Endothelial cell of umbilical vein (primary cell): Measurements from ENCODE around the gene TFF1. TPM values are rescaled to one million over a fixed set of nuclear protein-coding genes. Genes with fewer than 3 reads are reported as not detected.

ENCODE experiments used
- BruUV-seq: library from RNA; stranded (reverse); fragments of 400-500 nt; replicated peaks from 2 replicates; lab custom pipeline; 2021; lab: Mats Ljungman, UMichigan
- CTCF ChIA-PET: fragments of 300-600, 350-600 bp; sonication (Branson Sonifier 250); formaldehyde crosslinking; loops from one replicate; lab custom pipeline; 2021; ENCODE audit warnings: antibody characterized with exemption, inconsistent platforms; lab: Charles Lee
- POLR2A ChIA-PET: fragments of 300-600, 350-600 bp; sonication (Branson Sonifier 250); formaldehyde crosslinking; loops from one replicate; lab custom pipeline; 2021; ENCODE audit warnings: antibody characterized with exemption, inconsistent platforms; lab: Charles Lee
- DNase-seq: peaks from one replicate; pipeline ENCODE4 v3.0.0-alpha.2; 2011; ENCODE audit warnings: low read depth, low spot score
- FAIRE-seq: peaks from 2 replicates; lab custom pipeline; 2011; peaks lifted over from hg19 to GRCh38; lab: Jason Lieb, UNC
- H2AFZ ChIP-seq: 2 replicates; pipeline ENCODE4 v1.6.0; 2012; ENCODE audit warnings: low read depth, low read length, control low read depth, inconsistent platforms
- H3K27ac ChIP-seq: 2 replicates; pipeline ENCODE4 v1.5.1; 2011; ENCODE audit warnings: low read depth, mild to moderate bottlenecking, control low read depth, low read length, moderate library complexity; ENCODE audit not compliant: insufficient read depth
- H3K27me3 ChIP-seq, 2 experiments: 2 replicates each; pipeline versions ENCODE4 v1.6.0 to v1.6.1; 2011; ENCODE audit warnings: low read length in 2 of 2, mixed read lengths in 1 of 2; ENCODE audit not compliant: control insufficient read depth in 2 of 2, insufficient read depth in 2 of 2
- H3K36me3 ChIP-seq, 2 experiments: 2 replicates in 1 of 2; 3 replicates in 1 of 2; pipeline ENCODE4 v1.5.1; 2011; ENCODE audit warnings: low read length in 2 of 2, mild to moderate bottlenecking in 1 of 2, moderate library complexity in 1 of 2; ENCODE audit not compliant: control insufficient read depth in 2 of 2, insufficient read depth in 2 of 2; ENCODE audit errors: extremely low read depth in 1 of 2
- H3K4me1 ChIP-seq: 3 replicates; pipeline ENCODE4 v1.5.1; 2011; ENCODE audit warnings: mild to moderate bottlenecking, low read length; ENCODE audit not compliant: control insufficient read depth, insufficient read depth; ENCODE audit errors: extremely low read depth
- H3K4me2 ChIP-seq: 2 replicates; pipeline ENCODE4 v1.6.1; 2011; ENCODE audit warnings: low read length, control low read depth, mixed read lengths; ENCODE audit not compliant: insufficient read depth
- H3K4me3 ChIP-seq, 3 experiments: fragments of 200-600 bp in 1 of 3; sonication (generic), shearing (Covaris generic) in 1 of 3; replicated peaks in 1 of 3; 2 replicates each; pipeline ENCODE4 v1.5.1; 2011 to 2016; ENCODE audit warnings: control low read depth in 3 of 3, low read length in 3 of 3, mild to moderate bottlenecking in 2 of 3, inconsistent platforms in 1 of 3, low read depth in 1 of 3, moderate library complexity in 1 of 3; ENCODE audit not compliant: insufficient read depth in 1 of 3
- H3K79me2 ChIP-seq: 2 replicates; pipeline ENCODE4 v1.6.0; 2012; ENCODE audit warnings: low read length, inconsistent platforms; ENCODE audit not compliant: control insufficient read depth, insufficient read depth
- H3K9ac ChIP-seq: replicated peaks from 2 replicates; pipeline ENCODE3; 2011; ENCODE audit warnings: low read length, control low read depth; ENCODE audit not compliant: insufficient read depth; ENCODE audit errors: extremely low read depth
- H3K9me1 ChIP-seq: replicated peaks from 3 replicates; pipeline ENCODE4 v1.6.0; 2011; ENCODE audit warnings: mild to moderate bottlenecking, low read length; ENCODE audit not compliant: control insufficient read depth, insufficient read depth; ENCODE audit errors: extremely low read depth
- H3K9me3 ChIP-seq: replicated peaks from 2 replicates; pipeline ENCODE4 v1.5.1; 2012; ENCODE audit warnings: low read length, inconsistent platforms; ENCODE audit not compliant: control insufficient read depth, insufficient read depth
- H4K20me1 ChIP-seq: replicated peaks from 2 replicates; pipeline ENCODE3; 2011; ENCODE audit warnings: mild to moderate bottlenecking, low read length; ENCODE audit not compliant: control insufficient read depth, insufficient read depth; ENCODE audit errors: extremely low read depth
- CTCF ChIP-seq, 2 donors: IDR thresholded peaks; 1 replicate in 1 of 2; 2 replicates in 1 of 2; pipeline ENCODE4 v1.5.1; 2011; ENCODE audit warnings: low read length in 2 of 2, mild to moderate bottlenecking in 2 of 2, moderate library complexity in 2 of 2, control low read depth in 1 of 2, inconsistent platforms in 1 of 2, low read depth in 1 of 2; ENCODE audit not compliant: insufficient read depth in 1 of 2; ENCODE audit errors: extremely low read depth in 1 of 2
- EZH2 ChIP-seq: IDR thresholded peaks from 2 replicates; pipeline ENCODE4 v1.6.1; 2012; ENCODE audit warnings: borderline replicate concordance, low read depth, mild to moderate bottlenecking, moderate library complexity, low read length, inconsistent platforms; ENCODE audit not compliant: severe bottlenecking
- FOS ChIP-seq: IDR thresholded peaks from 2 replicates; pipeline ENCODE4 v1.6.1; 2011; ENCODE audit warnings: mild to moderate bottlenecking, low read length, moderate library complexity, borderline replicate concordance; ENCODE audit not compliant: insufficient read depth
- GATA2 ChIP-seq: IDR thresholded peaks from 2 replicates; pipeline ENCODE4 v1.7.0; 2011; ENCODE audit warnings: low read depth, mild to moderate bottlenecking, moderate library complexity, mixed read lengths, low read length; ENCODE audit not compliant: insufficient read length, insufficient read depth
- JUN ChIP-seq: IDR thresholded peaks from 2 replicates; pipeline ENCODE4 v1.6.1; 2011; ENCODE audit warnings: borderline replicate concordance, low read depth; ENCODE audit not compliant: insufficient read length, insufficient read depth
- MAX ChIP-seq: IDR thresholded peaks from 2 replicates; pipeline ENCODE4 v1.6.1; 2011; ENCODE audit not compliant: insufficient read depth, insufficient read length
- MYC ChIP-seq: IDR thresholded peaks from one replicate; pipeline ENCODE4 v1.6.1; 2011; ENCODE audit warnings: mild to moderate bottlenecking, low read depth, low read length
- POLR2A ChIP-seq: IDR thresholded peaks from 2 replicates; pipeline ENCODE4 v1.6.1; 2012; ENCODE audit warnings: low read depth, mild to moderate bottlenecking, control low read depth, low read length
- POLR2AphosphoS5 ChIP-seq: IDR thresholded peaks from 2 replicates; pipeline ENCODE4 v1.6.1; 2012; ENCODE audit warnings: low read depth, mild to moderate bottlenecking, control low read depth, low read length, moderate library complexity; ENCODE audit not compliant: insufficient read depth
- dilution Hi-C: fragments of 300-500 bp; cut with MboI; formaldehyde crosslinking; loops from one replicate; pipeline ENCODE4 v1.15.0; 2019; ENCODE audit warnings: low sequenced_read_pairs; ENCODE audit not compliant: extremely low pct_ligation_motif_present
- intact Hi-C: fragments of 100-400 bp; cut with micrococcal nuclease; formaldehyde crosslinking; loops from one replicate; pipeline ENCODE4 v1.10.0; 2022
- polyA plus RNA-seq, 4 experiments: library from polyadenylated mRNA; depleted of rRNA in 3 of 4; stranded (reverse) in 3 of 4; unstranded in 1 of 4; fragments of >200 nt; gene quantifications; 2 replicates each; pipeline versions ENCODE4 v1.2.1 to v1.2.3, GENCODE V29; 2011 to 2012; ENCODE audit warnings: missing spikeins in 1 of 4
- total RNA-seq: library from RNA; stranded (reverse); gene quantifications from 2 replicates; pipeline ENCODE4 v1.2.3, GENCODE V29; 2021

The TFF1 gene
- total and polyA plus RNA-seq, 2 donors (not counting 3 experiments of a cell fraction or from before 2014, with no cell fraction given), result not detected

- Histone ChIP-seq H3K79me2 (no peaks in the 10 kb centered on the region), H3K27me3 (peaks cover 2 to 7% of the 10 kb centered on the region in 2 experiments), H3K4me2 (no peak overlapping the region), H3K9ac (no peak overlapping the region), H4K20me1 (no peaks in the 10 kb centered on the region), H2AFZ (no peak overlapping the region), H3K27ac (no peak overlapping the region), H3K4me1 (no peaks in the 10 kb centered on the region), H3K36me3 (no peaks in the 10 kb centered on the region), H3K9me3 (no peaks in the 10 kb centered on the region), H3K9me1 (no peaks in the 10 kb centered on the region), H3K4me3 (no peak overlapping the region)
- no peak for TF ChIP-seq FOS
- no peak for TF ChIP-seq POLR2AphosphoS5
- TF ChIP-seq MAX, result no peak
- no peak for TF ChIP-seq EZH2
- no peak for TF ChIP-seq CTCF (IDR thresholded peaks at IDR 0.05; ENCODE audit: extremely low read depth in 1 of 2, insufficient read depth in 1 of 2, low read depth in 1 of 2, low read length in 2 of 2)
- TF ChIP-seq JUN, result no peak
- TF ChIP-seq MYC, result no peak
- TF ChIP-seq POLR2A, result no peak
- TF ChIP-seq GATA2, result no peak
- FAIRE-seq (no peak), DNase-seq (no peak)
- ChIA-PET POLR2A (no interaction called here), CTCF (no interaction called here)
- intact Hi-C loops (no loop called here), dilution Hi-C loops (no loop called here)
- BruUV-seq, result no TSS peak
Measured at GRCh38 chr21:42385619-42386018, 19.3 kb upstream of the TFF1 start.
